ENCODE measurements around the gene FEZ2.

Gene FEZ2

DNA sequence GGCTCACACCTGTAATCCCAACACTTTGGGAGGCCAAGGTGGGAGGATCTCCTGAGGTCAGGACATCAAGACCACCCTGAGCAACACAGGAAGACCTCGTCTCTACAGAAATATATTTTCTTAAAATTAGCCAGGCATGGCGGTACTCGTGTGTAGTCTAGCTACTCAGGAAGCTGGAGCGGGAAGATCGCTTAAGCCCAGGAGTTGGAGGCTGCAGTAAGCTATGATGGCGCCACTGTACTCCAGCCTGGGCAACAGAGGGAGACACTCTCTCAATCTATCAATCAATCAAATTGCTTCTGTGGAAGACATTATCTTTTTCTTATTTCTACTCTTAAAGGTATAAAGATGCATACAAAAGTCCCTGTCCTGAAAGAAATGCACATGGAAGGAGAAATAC lies 11.3 kb downstream of the FEZ2 start:
- no peak for DNase-seq

DNA sequence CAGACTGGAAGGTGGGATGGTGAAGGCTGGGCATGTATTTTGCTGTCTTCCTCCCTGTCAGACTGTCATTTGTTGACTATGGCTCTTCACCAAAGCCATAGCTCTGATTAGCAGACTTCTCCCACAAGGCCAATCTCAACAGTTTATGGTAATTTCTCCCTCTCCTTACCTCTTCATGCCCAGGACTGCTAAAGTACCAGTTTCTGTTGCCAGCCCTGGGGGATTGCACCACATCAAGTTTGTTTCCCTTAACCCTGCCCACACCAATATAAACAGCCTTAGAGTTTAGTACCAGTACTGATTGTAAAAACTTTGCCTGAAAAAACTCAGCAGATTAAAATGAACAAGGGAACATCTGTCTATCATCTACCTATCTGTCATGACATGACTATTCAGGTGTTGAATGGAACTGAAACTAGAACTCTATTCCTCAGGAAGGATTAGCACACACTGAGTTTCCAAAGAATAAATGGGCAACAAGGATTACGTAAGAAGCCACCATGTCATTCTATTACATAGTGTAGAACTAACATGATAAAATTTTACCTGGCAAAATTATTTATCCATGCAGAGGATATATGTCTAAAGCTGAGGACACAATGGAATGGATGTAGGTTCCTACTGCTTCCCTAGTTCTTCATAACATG lies 13.7 kb downstream of the FEZ2 start:
- no peak for DNase-seq

DNA sequence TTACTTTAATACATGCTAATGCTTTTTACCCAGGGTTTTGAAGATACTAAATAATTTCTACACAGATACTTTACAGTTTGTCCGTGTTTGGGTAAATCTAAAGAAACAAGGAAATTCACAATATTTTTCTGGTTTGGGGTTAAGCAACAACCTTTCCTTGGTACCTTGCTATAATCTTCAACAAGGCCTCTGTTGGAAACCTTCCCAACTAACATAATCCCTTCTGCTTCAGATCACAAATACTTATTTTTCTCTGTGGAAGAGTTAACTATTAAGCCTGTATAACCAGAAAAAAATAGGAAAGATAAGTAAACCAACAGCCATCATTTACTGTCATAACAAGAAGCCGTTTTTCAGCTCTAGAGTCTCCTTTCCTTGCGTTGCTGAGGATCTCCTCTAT lies 15.0 kb downstream of the FEZ2 start:
- DNase-seq = no peak

DNA sequence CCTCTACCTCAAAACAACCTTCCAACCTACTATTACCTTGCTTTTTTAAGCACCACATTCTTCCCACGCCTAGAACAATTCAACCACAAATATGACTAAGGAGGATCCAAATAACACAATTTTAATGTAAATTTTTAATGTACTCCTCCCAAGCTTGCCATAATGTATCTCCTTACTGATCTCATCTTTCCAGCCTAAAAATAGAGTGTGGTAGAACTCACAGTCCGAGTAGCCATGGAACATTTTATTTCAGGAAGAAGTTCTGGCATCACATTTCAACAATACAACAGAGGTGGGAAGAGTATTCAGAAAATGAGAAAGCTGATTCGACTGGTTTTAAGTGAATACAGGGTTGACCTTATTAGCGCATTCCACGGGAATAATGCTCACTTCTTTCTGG lies 15.4 kb downstream of the FEZ2 start:
- DNase-seq = no peak

DNA sequence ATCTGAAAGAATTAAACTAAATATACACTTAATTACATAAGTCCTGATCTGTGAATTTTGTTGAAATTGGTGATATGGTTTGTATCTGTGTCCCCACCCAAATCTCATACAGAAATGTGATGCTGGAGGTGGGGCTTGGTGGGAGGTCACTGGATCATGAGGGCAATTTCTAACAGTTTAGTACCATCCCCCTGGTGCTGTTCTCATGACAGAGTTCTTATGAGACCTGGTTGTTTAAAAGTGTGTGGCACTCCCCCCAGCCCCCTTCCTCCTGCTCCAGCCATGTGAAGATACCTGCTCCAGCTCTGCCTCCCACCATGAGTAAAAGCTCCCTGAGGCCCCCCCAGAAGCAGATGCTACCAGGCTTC lies 18.7 kb downstream of the FEZ2 start:
- no peak for DNase-seq

DNA sequence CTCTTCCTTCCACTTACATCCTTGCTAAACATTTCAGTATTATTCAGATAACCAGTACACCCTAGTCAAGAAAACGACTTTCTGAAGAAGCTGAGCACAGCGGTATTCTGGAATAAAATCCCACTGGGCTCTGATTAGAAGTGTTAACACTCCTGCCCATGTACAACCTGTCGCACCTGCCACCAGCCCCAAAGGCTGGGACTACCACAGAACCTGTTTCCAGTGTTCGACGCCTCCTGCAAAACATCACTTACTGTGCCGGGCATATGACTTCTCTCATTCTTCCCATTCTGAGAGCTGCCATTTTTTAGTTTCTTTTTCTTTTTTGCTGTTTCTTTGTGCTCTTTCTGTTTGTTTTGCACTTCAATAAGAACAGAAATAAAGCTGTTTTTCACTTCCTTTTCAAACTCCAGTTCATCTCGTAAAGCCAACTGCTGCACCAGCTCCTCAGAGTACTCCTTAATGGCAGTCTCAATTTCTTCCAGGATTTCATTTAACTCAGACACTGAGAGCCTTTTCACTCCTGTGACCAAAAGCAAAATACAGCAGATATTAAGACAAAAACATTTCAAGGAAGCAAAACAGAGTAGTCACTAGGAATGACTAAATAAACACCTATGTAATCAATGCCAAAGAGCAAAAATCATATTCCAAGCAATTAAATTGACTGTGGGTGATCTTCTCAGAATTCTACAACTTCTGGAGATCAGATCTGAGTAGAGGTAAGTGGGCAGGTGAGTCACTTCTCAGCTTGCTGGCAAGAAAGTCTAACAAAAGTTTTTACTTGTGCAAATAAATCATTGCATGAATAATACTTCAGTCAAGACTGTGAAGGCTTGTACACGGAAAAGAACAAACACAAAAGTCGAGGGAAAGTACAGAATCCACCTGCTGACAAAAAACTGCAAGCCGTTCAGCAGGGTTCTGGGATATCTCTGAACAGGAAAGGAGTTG lies 19.3 kb downstream of the FEZ2 start:
- no peak for DNase-seq

DNA sequence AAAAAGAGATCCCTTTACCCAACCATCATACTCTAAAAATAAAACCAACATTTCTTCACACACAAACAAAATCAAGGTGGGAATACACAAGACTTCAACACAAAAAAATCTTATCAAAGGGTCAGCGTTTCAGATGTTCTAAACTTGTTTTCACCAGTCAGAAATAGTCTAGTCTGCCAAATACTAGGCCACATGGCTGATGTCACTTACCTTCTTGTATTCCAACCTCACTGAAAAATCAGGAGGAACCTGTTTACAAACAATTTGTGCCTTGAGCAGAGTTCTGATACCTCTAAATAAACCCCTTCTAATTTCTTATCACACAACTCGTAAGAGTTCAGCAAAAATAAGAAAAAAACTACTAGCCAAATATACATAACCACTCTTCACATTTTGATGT lies 20.1 kb downstream of the FEZ2 start:
- no peak for DNase-seq

DNA sequence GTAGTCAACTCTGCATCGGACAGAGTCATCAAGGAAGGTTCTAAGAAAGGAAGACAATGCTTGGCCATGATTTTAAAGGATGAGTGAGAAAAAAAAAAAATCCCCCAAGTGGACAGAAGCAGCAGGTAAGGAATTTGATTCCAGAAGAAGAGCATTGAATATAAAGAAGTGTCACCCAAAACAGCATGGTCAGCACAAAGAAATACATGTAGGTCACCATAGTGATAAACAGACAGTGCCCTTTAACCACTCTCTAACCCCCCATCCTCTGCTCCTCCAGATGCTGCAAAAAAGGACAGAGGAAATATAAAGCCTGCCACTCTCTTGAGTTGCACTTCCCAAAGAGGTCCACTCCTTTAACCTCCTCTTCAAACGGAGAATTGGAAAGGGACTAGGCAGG lies 23.4 kb downstream of the FEZ2 start:
- no peak for DNase-seq

DNA sequence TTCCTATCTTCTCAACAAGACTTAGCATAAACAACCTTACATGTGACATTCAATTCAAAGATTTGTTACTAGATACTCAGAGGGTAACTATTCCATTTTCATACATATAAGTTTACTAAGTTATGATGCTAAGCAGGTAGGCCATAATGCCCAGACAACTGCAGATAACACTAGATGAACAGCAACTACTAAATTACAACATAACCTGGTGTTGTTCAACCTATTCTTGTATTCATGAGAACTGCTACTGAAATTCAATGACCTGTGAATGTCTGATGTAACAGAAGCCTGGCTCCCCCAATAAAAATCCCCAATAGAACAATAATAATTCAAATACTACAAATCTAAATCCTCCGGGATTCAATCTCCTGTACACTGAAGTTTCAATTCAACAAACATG lies 24.8 kb downstream of the FEZ2 start:
- DNase-seq = no peak

DNA sequence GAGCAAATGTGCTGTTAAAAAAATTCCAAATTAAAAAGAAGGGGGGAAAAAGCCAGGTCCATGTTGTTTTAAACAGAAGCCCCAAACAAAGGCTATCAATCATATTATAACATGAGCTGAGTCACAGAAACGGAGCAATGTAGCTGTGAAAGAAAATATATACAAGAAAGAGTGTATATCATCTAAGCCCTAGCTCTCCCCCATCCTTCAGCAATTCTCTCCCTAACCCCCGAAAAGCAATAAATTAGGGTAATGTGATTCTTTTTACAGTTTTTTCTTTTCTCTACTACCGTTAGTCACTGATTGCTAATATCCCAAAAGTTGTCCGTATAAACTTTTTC lies 25.3 kb downstream of the FEZ2 start:
- DNase-seq = no peak

DNA sequence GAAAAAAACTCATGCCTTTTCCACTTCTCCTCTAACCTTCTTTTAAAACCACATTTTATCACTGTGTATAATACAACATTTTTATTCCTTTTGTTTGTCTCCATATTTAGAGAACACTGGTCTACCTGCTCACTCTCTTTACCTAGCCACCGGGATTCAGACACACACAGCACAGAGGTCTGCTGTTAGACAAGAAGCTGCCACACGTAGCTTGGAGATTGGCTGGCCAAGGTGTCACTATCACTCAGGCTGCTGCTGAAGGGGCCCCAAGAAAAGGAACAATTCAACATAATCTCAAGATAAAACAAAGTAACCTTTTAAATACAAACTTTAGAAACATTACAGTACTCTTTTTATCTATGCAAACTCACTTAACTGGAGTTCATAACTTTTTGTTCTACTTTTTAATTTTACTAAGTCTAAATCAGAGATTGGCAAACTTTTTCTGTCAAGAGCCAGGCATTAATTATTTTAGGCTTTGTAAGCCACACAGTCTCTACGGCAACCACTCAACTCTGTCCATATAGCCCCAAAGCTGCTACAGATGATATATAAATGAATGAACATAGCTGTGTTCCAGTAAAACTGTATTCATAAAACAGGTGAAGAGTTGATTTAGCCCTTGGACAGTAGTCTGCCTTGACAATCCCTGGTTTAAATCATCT lies 25.8 kb downstream of the FEZ2 start:
- DNase-seq = no peak

DNA sequence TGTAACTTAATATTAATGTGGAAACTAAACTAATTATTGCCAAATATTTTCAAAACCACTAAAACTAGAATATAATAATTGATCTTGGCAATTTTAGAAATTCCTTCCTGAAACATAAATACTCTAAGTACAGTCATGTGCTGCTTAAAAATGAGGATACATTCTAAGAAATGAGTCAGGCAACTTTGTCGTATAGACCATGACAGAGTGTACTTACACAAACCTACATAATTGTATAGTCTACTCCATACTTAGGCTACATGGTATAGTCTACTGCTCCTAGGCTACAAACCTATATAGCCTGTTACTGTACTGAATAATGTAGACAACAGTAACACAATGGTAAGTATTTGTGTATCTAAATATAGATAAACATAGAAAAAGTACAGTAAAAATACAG lies 27.6 kb downstream of the FEZ2 start:
- no peak for DNase-seq

DNA sequence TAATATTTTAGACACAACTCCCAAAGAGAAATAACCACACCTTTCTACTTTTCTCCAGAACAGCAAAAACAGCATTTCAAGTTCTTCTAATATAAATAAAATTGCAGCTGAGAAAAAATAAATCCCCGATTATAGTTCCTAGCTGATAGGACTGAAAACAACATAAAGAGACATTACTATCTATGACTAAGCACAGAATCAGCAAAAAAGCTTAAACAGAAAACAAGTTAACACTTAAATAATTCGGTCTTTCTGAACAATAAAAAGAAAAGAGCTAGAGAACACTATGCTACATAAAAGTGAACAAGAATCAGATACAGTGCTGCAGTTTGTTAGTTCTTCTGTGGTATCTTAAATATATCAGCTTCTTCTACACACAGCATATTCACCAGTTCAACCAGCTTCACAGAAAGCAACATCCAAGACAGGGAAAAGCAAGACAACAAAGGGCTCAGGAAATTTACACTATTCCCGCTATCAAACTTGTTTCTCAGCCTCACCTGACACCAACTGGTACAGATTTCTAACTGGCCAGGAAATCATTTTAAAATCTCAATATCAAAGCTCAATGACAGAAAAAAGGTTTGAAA lies 28.6 kb downstream of the FEZ2 start:
- DNase-seq = no peak

DNA sequence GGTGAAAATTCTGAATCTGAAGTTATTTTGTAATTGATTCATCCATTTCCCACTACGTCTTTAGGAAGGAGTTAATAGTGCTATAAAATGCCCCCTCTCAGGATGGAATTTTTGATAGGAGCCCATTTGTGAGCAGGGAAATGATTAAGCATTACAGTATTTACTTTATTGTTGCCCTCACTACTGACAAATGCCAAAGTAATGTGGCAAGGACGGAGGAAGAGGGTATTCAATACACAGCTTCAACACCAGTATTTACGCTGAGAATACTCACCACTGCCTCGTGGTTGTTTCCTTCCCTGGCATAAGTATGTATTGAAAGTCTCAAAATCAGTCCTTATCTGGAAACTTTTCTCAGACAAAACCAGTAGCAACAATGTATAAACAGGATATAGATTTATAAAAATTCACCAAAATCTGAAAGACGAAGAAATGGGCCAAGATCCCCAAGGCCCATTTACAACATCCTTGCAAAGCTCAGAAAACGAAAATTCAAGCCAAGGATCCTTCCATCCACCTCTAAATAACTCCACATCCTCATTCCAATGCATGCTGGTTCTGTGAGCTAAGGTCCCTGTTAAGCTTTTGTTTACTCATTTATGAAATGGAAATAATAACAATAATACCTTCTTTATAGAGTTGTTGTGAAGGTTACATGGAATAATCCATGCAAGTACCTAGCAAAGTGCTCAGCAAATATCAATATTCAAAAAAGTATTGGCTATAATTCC lies 29.3 kb downstream of the FEZ2 start:
- DNase-seq = no peak

DNA sequence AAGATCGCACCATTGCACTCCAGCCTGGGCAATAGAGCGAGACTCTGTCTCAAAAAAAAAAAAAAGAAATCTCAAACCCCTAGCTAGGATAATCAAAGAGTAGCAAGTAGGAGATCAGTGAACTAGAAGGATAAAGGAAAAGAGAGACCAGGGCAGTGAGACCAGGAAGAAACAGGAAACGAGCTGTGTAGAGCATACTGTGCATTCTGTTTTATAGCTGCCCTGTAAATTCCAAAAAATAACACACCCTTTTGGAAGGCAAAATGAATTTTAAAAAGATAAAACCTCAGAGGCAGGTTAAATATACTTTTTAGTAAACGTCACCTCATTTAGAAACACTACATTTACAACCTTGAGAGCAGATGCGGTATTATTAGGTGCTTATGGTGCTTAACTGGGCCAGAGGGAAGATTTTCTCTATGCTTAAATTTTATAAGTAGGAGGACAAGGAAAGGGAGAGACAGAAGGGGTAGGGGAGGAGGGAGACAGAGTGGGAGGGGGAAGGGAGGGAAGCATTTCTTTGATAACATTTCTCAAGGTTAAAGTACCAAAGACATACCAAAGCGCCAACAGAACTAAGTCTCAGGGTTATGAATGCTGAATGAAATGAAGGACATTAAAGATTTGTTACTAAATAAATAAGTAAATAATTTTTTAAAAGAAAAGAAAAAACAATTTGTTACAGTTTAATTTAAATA lies 30.1 kb downstream of the FEZ2 start:
- DNase-seq = no peak

DNA sequence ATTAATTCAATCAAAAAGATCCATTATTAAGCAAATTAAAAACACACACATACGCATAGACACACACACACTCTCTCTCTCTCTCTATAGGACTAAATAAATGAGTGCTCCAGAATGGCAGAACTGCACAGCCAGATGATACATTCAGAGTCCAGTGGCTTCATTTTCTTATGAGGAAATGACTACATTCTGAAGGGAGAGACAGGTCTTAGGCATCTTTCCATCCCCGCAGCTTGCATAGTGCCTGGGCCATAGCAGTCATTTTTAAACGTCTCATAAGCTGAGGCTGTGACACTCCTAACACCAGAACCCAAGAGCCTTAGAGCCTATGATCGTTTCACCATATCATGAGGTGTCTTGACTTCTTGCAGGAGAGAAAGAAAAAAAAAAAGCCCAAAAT lies 31.1 kb downstream of the FEZ2 start:
- no peak for DNase-seq

DNA sequence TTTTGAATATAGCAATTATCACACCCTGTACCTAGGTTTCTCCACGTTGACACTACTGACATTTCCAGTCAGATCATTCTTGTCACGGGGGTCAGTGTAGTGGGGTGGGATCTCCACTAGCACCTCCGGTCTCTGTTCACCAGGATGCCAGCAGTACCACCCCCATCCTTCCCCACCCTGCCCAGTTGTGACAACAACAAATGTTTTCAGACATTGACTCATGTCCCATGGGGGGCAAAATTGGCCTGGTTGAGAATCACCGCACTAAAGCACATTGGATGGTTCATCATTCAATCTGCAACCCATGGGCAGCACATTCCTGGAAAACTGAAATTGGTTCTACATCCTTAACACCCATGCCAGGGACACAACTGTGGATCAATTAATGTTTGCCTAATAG lies 32.3 kb downstream of the FEZ2 start:
- DNase-seq = no peak

DNA sequence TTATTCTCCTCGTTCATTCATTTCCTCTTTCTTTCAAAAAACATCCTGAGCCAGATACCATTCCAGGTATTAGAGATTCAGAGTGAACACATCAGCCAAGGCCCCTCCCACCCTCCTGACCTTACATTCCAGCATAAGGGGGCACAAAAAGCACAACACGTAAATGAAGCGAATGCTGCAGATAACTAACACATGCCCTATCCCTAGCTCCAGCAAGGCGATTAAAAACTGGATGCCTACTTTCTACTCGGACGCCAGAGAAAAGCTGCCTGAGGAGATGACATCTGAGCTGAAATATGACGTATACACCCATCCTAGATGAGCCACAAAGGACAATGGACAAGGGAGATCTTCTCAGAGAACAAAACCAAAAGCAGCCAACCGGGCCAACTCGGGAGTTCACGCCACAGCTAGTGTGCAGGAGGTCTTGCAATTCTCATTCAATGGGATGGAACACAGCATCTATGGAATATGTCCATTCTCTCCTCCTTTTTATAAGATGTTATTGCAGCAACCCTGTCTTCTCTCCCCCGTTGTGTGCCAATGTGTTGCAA lies 33.5 kb downstream of the FEZ2 start:
- DNase-seq = no peak

DNA sequence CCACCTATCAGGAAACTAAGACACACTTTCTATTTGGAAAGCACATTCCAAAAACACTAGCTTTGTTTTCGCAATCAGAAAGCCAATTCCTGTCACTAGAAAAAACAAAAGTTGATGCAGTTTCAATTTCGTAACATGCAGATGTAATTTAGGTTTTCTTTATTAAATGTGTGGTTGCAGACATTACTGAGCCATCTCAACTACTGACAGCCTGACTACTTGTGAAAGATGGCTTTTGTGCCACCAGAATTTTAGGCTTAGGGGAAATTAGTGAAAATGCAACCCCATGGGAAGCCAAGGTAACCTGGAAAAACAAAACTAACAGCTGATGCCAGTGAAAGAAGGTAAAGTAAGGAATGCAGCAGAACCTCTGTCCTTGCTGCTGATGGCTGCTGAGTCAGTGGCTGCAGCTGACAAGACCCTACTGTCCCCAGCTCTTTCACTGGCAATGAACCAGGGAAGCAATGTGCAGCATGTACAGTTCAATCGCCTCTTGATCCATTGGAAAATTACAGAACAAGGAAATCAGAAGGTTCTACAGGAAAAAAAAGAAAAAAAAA lies 34.9 kb downstream of the FEZ2 start:
- no peak for DNase-seq

DNA sequence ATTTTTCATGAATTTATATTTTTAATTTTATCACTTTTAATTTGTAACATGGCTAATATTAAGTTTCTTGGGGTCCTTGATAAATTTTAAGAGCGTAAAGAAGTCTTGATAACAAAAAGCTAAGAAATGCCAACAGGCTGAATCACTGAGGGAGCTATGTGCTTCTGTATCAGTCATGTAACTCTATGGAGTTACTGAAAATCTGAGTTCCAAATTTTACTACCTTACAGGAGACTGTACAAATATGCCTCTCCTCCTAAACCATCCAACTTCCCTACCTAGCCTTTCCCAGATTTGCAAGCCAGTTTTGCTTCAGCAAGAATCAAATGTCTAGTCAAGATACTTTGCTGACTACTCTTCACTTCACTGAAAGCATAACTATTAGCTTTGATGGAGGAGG lies 35.7 kb downstream of the FEZ2 start:
- DNase-seq = no peak

DNA sequence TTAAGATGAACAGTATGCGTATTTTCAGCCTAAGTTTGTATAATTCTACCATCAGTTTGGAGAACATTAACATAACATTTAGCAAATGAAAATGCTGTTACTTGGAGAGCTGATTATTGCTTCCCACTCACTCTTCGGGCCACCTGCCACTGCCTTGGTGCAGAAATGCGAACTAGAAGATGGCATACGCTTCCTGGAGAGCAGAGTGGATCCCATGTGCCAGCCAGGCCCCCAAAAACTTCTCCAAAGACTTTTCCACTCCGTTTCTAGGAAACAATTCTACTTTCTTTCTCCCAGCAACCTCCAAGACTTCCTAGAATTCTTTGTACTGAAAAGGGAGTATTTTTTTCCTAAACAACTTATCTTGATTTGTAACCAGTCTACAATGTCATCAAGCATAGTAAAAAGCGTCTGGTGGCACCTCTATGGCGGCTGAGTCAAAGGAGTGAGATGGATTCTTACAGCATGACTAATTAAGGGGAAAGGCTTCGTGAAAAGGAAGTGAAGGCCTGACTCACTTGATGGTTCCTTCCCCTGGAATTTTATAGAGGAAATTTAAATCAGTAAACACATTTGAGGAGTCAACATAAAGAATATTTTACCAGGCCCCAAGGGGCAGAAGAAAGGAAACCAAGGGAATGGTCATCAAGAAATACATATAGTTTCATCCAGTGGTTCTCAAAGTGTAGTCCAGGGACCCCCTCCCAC lies 36.6 kb downstream of the FEZ2 start:
- no peak for DNase-seq
